Measurements from ENCODE around the gene CERK.

DNA sequence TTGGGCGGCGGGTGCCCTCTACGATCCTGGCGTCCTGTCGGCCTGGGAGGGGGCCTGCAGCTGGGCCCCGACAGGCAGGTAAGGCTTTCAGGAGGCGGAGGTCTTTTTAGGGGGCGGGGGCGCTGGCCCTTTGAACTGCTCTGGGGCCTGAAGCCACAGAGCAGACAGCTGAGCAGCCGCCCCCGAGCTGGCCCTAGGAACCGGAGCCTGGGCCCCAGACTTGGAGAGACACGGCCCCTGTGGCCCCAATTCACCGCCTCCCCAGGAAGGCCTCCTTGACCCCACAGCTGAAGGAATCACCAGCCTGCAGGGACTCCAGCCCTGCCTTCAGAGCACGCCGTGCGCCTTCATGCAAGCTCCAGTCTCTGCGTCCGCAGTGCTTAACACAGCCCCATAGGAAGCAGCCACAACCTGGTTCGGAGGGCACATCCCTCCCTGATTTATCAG lies 618 bp upstream of the CERK start:
- TF ChIP-seq MYBL2 (CRISPR knock-in tag; IDR thresholded peaks at IDR 0.05), result no peak
- no peak for TF ChIP-seq JUN (CRISPR knock-in tag; IDR thresholded peaks at IDR 0.05)

Data from WTC11 (cell line).